WTC11 (cell line): Measurements from ENCODE around the gene KIAA1755.

Source experiments
- FOXJ3 ChIP-seq: sonication (generic); formaldehyde crosslinking; IDR thresholded peaks from 2 replicates; pipeline ENCODE4 v1.9.0; 2021; ENCODE audit warnings: missing genetic modification reagents, mild to moderate bottlenecking, borderline replicate concordance
- FOXK1 ChIP-seq: sonication (generic); formaldehyde crosslinking; IDR thresholded peaks from 2 replicates; pipeline ENCODE4 v1.8.0; 2022; ENCODE audit warnings: mild to moderate bottlenecking, moderate library complexity, missing genetic modification reagents
- FOXP1 ChIP-seq: sonication (generic); formaldehyde crosslinking; IDR thresholded peaks from 2 replicates; pipeline ENCODE4 v1.8.0; 2022; ENCODE audit warnings: missing genetic modification reagents, mild to moderate bottlenecking, moderate library complexity, borderline replicate concordance
- ZNF263 ChIP-seq: sonication (generic); formaldehyde crosslinking; IDR thresholded peaks from 2 replicates; pipeline ENCODE4 v1.8.1; 2022; ENCODE audit warnings: low read depth, mild to moderate bottlenecking, moderate library complexity, missing genetic modification reagents
- ZNF423 ChIP-seq: fragments of 250-450 bp; sonication (Bioruptor Pico); IDR thresholded peaks from 2 replicates; pipeline ENCODE4 v2.1.2; 2022; ENCODE audit warnings: mild to moderate bottlenecking, moderate library complexity
- TF ChIP-seq, protein P1 (sequence below): sonication (generic); formaldehyde crosslinking; IDR thresholded peaks from 2 replicates; pipeline ENCODE4 v1.8.0; 2022; ENCODE audit warnings: missing genetic modification reagents
- TF ChIP-seq, protein P2 (sequence below): sonication (generic); formaldehyde crosslinking; IDR thresholded peaks from 2 replicates; pipeline ENCODE4 v1.8.1; 2023; ENCODE audit warnings: mild to moderate bottlenecking, missing genetic modification reagents
- TF ChIP-seq, protein P3 (sequence below): fragments of 200-600 bp; IDR thresholded peaks from 2 replicates; pipeline ENCODE4 v1.8.0; 2022; ENCODE audit warnings: antibody characterized with exemption
- TF ChIP-seq, protein P4 (sequence below): sonication (generic); formaldehyde crosslinking; IDR thresholded peaks from 2 replicates; pipeline ENCODE4 v1.8.0; 2022; ENCODE audit warnings: mild to moderate bottlenecking, missing genetic modification reagents
- TF ChIP-seq, protein P5 (sequence below): sonication (generic); formaldehyde crosslinking; IDR thresholded peaks from 2 replicates; pipeline ENCODE4 v1.8.1; 2023; ENCODE audit warnings: mild to moderate bottlenecking, missing genetic modification reagents, borderline replicate concordance
- TF ChIP-seq, protein P6 (sequence below): sonication (generic); formaldehyde crosslinking; IDR thresholded peaks from 2 replicates; pipeline ENCODE4 v1.8.1; 2022; ENCODE audit warnings: missing genetic modification reagents, borderline replicate concordance
- TF ChIP-seq, protein P7 (sequence below): sonication (generic); formaldehyde crosslinking; IDR thresholded peaks from 2 replicates; pipeline ENCODE4 v1.8.1; 2022; ENCODE audit warnings: low read depth, missing genetic modification reagents, borderline replicate concordance
- TF ChIP-seq, protein P8 (sequence below): sonication (generic); formaldehyde crosslinking; IDR thresholded peaks from 2 replicates; pipeline ENCODE4 v1.8.1; 2023; ENCODE audit warnings: mild to moderate bottlenecking, missing genetic modification reagents, moderate library complexity

DNA sequence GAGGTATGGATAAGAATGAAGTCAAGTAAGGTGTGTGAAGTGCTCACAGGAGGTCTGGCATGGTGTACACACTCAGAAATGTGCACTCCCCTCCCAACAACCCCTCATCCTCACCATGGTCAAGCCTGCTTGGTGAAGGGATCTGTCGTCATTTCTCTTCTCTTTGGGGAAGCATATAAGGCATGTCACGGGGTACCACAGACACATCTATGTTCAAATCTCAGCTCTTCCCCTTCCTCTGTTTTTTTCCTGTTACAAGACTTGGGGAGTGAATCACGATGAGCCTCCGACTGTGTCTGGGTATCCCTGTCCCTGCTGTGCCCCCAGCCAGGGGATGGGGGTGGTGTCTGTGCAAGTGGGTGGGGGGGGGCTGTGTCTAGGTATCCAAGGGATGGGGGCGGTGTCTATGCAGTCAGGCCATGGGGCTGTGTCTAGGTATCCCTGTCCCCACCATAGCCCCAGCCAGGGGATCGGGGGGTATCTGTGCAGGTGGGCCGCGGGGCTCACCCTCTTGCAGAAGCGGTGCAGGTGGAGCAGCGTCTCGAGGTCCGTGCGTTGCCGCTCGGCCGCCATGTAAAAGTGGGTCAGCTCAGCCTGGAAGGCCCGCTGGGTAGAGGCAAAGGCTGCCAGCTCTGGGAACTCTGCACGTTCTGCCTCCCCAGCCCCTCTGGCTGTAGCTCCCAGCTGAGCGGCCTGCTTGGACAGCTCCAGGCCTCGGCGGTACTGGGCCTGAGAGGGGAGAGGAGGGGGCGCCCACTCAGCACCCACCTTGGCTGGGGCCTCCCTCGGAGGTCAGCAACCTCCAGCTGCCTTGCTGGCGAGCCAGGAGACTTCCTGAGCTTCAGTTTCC lies 43.6 kb downstream of the KIAA1755 start:
- TF ChIP-seq, protein P1, sequence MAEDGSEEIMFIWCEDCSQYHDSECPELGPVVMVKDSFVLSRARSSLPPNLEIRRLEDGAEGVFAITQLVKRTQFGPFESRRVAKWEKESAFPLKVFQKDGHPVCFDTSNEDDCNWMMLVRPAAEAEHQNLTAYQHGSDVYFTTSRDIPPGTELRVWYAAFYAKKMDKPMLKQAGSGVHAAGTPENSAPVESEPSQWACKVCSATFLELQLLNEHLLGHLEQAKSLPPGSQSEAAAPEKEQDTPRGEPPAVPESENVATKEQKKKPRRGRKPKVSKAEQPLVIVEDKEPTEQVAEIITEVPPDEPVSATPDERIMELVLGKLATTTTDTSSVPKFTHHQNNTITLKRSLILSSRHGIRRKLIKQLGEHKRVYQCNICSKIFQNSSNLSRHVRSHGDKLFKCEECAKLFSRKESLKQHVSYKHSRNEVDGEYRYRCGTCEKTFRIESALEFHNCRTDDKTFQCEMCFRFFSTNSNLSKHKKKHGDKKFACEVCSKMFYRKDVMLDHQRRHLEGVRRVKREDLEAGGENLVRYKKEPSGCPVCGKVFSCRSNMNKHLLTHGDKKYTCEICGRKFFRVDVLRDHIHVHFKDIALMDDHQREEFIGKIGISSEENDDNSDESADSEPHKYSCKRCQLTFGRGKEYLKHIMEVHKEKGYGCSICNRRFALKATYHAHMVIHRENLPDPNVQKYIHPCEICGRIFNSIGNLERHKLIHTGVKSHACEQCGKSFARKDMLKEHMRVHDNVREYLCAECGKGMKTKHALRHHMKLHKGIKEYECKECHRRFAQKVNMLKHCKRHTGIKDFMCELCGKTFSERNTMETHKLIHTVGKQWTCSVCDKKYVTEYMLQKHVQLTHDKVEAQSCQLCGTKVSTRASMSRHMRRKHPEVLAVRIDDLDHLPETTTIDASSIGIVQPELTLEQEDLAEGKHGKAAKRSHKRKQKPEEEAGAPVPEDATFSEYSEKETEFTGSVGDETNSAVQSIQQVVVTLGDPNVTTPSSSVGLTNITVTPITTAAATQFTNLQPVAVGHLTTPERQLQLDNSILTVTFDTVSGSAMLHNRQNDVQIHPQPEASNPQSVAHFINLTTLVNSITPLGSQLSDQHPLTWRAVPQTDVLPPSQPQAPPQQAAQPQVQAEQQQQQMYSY: no peak
- TF ChIP-seq, protein P2, sequence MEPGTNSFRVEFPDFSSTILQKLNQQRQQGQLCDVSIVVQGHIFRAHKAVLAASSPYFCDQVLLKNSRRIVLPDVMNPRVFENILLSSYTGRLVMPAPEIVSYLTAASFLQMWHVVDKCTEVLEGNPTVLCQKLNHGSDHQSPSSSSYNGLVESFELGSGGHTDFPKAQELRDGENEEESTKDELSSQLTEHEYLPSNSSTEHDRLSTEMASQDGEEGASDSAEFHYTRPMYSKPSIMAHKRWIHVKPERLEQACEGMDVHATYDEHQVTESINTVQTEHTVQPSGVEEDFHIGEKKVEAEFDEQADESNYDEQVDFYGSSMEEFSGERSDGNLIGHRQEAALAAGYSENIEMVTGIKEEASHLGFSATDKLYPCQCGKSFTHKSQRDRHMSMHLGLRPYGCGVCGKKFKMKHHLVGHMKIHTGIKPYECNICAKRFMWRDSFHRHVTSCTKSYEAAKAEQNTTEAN (CRISPR knock-in tag): no peak
- TF ChIP-seq FOXP1: no peak
- TF ChIP-seq, protein P3, sequence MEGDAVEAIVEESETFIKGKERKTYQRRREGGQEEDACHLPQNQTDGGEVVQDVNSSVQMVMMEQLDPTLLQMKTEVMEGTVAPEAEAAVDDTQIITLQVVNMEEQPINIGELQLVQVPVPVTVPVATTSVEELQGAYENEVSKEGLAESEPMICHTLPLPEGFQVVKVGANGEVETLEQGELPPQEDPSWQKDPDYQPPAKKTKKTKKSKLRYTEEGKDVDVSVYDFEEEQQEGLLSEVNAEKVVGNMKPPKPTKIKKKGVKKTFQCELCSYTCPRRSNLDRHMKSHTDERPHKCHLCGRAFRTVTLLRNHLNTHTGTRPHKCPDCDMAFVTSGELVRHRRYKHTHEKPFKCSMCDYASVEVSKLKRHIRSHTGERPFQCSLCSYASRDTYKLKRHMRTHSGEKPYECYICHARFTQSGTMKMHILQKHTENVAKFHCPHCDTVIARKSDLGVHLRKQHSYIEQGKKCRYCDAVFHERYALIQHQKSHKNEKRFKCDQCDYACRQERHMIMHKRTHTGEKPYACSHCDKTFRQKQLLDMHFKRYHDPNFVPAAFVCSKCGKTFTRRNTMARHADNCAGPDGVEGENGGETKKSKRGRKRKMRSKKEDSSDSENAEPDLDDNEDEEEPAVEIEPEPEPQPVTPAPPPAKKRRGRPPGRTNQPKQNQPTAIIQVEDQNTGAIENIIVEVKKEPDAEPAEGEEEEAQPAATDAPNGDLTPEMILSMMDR: no peak
- no peak for TF ChIP-seq ZNF263 (CRISPR knock-in tag)
- TF ChIP-seq, protein P4, sequence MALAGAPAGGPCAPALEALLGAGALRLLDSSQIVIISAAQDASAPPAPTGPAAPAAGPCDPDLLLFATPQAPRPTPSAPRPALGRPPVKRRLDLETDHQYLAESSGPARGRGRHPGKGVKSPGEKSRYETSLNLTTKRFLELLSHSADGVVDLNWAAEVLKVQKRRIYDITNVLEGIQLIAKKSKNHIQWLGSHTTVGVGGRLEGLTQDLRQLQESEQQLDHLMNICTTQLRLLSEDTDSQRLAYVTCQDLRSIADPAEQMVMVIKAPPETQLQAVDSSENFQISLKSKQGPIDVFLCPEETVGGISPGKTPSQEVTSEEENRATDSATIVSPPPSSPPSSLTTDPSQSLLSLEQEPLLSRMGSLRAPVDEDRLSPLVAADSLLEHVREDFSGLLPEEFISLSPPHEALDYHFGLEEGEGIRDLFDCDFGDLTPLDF (CRISPR knock-in tag): no peak
- TF ChIP-seq, protein P5, sequence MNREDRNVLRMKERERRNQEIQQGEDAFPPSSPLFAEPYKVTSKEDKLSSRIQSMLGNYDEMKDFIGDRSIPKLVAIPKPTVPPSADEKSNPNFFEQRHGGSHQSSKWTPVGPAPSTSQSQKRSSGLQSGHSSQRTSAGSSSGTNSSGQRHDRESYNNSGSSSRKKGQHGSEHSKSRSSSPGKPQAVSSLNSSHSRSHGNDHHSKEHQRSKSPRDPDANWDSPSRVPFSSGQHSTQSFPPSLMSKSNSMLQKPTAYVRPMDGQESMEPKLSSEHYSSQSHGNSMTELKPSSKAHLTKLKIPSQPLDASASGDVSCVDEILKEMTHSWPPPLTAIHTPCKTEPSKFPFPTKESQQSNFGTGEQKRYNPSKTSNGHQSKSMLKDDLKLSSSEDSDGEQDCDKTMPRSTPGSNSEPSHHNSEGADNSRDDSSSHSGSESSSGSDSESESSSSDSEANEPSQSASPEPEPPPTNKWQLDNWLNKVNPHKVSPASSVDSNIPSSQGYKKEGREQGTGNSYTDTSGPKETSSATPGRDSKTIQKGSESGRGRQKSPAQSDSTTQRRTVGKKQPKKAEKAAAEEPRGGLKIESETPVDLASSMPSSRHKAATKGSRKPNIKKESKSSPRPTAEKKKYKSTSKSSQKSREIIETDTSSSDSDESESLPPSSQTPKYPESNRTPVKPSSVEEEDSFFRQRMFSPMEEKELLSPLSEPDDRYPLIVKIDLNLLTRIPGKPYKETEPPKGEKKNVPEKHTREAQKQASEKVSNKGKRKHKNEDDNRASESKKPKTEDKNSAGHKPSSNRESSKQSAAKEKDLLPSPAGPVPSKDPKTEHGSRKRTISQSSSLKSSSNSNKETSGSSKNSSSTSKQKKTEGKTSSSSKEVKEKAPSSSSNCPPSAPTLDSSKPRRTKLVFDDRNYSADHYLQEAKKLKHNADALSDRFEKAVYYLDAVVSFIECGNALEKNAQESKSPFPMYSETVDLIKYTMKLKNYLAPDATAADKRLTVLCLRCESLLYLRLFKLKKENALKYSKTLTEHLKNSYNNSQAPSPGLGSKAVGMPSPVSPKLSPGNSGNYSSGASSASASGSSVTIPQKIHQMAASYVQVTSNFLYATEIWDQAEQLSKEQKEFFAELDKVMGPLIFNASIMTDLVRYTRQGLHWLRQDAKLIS (CRISPR knock-in tag): no peak
- TF ChIP-seq ZNF423 (CRISPR knock-in tag): no peak
- TF ChIP-seq FOXJ3 (CRISPR knock-in tag): no peak
- TF ChIP-seq, protein P6, sequence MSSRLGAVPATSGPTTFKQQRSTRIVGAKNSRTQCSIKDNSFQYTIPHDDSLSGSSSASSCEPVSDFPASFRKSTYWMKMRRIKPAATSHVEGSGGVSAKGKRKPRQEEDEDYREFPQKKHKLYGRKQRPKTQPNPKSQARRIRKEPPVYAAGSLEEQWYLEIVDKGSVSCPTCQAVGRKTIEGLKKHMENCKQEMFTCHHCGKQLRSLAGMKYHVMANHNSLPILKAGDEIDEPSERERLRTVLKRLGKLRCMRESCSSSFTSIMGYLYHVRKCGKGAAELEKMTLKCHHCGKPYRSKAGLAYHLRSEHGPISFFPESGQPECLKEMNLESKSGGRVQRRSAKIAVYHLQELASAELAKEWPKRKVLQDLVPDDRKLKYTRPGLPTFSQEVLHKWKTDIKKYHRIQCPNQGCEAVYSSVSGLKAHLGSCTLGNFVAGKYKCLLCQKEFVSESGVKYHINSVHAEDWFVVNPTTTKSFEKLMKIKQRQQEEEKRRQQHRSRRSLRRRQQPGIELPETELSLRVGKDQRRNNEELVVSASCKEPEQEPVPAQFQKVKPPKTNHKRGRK (CRISPR knock-in tag): no peak
- TF ChIP-seq FOXK1 (CRISPR knock-in tag): no peak
- TF ChIP-seq, protein P7, sequence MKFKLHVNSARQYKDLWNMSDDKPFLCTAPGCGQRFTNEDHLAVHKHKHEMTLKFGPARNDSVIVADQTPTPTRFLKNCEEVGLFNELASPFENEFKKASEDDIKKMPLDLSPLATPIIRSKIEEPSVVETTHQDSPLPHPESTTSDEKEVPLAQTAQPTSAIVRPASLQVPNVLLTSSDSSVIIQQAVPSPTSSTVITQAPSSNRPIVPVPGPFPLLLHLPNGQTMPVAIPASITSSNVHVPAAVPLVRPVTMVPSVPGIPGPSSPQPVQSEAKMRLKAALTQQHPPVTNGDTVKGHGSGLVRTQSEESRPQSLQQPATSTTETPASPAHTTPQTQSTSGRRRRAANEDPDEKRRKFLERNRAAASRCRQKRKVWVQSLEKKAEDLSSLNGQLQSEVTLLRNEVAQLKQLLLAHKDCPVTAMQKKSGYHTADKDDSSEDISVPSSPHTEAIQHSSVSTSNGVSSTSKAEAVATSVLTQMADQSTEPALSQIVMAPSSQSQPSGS: no peak
- TF ChIP-seq, protein P8, sequence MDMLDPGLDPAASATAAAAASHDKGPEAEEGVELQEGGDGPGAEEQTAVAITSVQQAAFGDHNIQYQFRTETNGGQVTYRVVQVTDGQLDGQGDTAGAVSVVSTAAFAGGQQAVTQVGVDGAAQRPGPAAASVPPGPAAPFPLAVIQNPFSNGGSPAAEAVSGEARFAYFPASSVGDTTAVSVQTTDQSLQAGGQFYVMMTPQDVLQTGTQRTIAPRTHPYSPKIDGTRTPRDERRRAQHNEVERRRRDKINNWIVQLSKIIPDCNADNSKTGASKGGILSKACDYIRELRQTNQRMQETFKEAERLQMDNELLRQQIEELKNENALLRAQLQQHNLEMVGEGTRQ (CRISPR knock-in tag): no peak
